Left renal pelvis (tissue), 4 donors: Measurements from ENCODE around the gene HCN3. TPM values are rescaled to one million over a fixed set of nuclear protein-coding genes. Genes with fewer than 3 reads are reported as not detected.

Experiments used
- DNase-seq, 4 donors: peaks; one replicate each; pipeline ENCODE4 v3.0.0-alpha.2; 2013; ENCODE audit warnings: low read depth in 4 of 4, low spot score in 3 of 4
- polyA plus RNA-seq, 4 donors: library from polyadenylated mRNA; unstranded; fragments of 120-200 nt; gene quantifications; one replicate each; pipeline ENCODE4 v1.2.1, GENCODE V29; 2013; ENCODE audit not compliant: insufficient read length in 4 of 4

Gene HCN3
- polyA plus RNA-seq, 4 donors: 8.4 to 11.9 (median 10.1) TPM

GRCh38 chr1:155308493-155309422 is 31.5 kb downstream of the HCN3 start, which contains the start of gene FDPS:
TSS of gene FDPS (plus strand) at chr1:155308866. CDS start at chr1:155309790, 924 bp downstream.
- peak; percentile 93 to 98 (median 95) for DNase-seq

- no peak for DNase-seq
Measured at GRCh38 chr1:155309423-155310021, 32.3 kb downstream of the HCN3 start.

GRCh38 chr1:155313261-155313660 is 36.0 kb downstream of the HCN3 start:
- no peak for DNase-seq

- no peak for DNase-seq
Measured at GRCh38 chr1:155316922-155317321, 39.7 kb downstream of the HCN3 start.

- no peak for DNase-seq
Measured at GRCh38 chr1:155318082-155318481, 40.8 kb downstream of the HCN3 start.

- no peak for DNase-seq
Measured at GRCh38 chr1:155319536-155319935, 42.3 kb downstream of the HCN3 start.

- DNase-seq: no peak
Measured at GRCh38 chr1:155320252-155320651, 43.0 kb downstream of the HCN3 start.

GRCh38 chr1:155320661-155321617 is 43.7 kb downstream of the HCN3 start, which contains the start of gene RUSC1:
TSS of gene RUSC1 (plus strand) at chr1:155320894. CDS start at chr1:155321774, 880 bp downstream.
- DNase-seq: no peak

GRCh38 chr1:155321639-155322503 is 44.6 kb downstream of the HCN3 start:
- no peak for DNase-seq

GRCh38 chr1:155322571-155322952 is 45.3 kb downstream of the HCN3 start:
- no peak for DNase-seq

GRCh38 chr1:155322953-155323728 is 45.9 kb downstream of the HCN3 start:
- peak; percentile 74 to 79 (median 77) for DNase-seq

GRCh38 chr1:155323729-155324036 is 46.4 kb downstream of the HCN3 start:
- DNase-seq: peak; percentile 74 to 79 (median 78)

GRCh38 chr1:155324037-155324716 is 46.9 kb downstream of the HCN3 start:
- peak; percentile 83 to 89 (median 84) for DNase-seq

- DNase-seq: no peak
Measured at GRCh38 chr1:155324717-155325602, 47.7 kb downstream of the HCN3 start.

GRCh38 chr1:155325603-155325893 is 48.3 kb downstream of the HCN3 start:
- no peak for DNase-seq

- DNase-seq: no peak
Measured at GRCh38 chr1:155326020-155326526, 48.8 kb downstream of the HCN3 start.

- DNase-seq: no peak
Measured at GRCh38 chr1:155326631-155327037, 49.4 kb downstream of the HCN3 start.
